ENCODE results near the gene FBN2.

FBN2 gene

GRCh38 chr5:128273736-128274135 is 264.3 kb downstream of the FBN2 start:
- TF ChIP-seq, protein P1, sequence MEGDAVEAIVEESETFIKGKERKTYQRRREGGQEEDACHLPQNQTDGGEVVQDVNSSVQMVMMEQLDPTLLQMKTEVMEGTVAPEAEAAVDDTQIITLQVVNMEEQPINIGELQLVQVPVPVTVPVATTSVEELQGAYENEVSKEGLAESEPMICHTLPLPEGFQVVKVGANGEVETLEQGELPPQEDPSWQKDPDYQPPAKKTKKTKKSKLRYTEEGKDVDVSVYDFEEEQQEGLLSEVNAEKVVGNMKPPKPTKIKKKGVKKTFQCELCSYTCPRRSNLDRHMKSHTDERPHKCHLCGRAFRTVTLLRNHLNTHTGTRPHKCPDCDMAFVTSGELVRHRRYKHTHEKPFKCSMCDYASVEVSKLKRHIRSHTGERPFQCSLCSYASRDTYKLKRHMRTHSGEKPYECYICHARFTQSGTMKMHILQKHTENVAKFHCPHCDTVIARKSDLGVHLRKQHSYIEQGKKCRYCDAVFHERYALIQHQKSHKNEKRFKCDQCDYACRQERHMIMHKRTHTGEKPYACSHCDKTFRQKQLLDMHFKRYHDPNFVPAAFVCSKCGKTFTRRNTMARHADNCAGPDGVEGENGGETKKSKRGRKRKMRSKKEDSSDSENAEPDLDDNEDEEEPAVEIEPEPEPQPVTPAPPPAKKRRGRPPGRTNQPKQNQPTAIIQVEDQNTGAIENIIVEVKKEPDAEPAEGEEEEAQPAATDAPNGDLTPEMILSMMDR (IDR thresholded peaks at IDR 0.05; ENCODE audit: low read depth, low read length, missing control alignments), result no peak
- H3K4me3 ChIP-seq (ENCODE audit: low read depth, low read length), result no peak overlapping the region
- DNase-seq (ENCODE audit: low read depth), result no peak

- TF ChIP-seq, protein P1 (IDR thresholded peaks at IDR 0.05; ENCODE audit: low read depth, low read length, missing control alignments), result no peak
- DNase-seq (ENCODE audit: low read depth), result no peak
- no peak overlapping the region for H3K4me3 ChIP-seq (ENCODE audit: low read depth, low read length)
These were observed 266.1 kb downstream of the FBN2 start for GRCh38 chr5:128271859-128272464.

DNA sequence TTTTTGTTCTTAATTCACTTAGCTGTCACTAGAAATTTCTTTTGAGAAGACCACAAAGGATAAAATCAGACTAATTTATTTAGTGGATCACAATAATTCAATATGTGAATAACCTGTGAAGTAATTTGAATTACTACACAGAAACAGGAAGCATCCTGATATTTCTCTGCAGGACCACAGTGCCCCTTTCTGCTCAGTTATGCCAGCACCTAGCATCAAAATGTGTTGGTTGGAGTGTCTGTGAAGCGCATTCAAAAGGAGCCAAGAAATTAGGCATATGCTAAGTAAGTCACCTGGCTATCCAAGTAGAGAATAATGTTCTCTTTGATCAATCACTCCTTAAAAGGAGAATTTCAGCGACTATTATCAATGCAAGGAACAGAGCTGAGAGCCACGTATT is 267.0 kb downstream of the FBN2 start:
- DNase-seq (ENCODE audit: low read depth), result no peak
- TF ChIP-seq, protein P1 (IDR thresholded peaks at IDR 0.05; ENCODE audit: low read depth, low read length, missing control alignments), result no peak
- no peak overlapping the region for H3K4me3 ChIP-seq (ENCODE audit: low read depth, low read length)

GRCh38 chr5:128264564-128265360 is 273.3 kb downstream of the FBN2 start:
- DNase-seq (ENCODE audit: low read depth), result no peak
- H3K4me3 ChIP-seq (ENCODE audit: low read depth, low read length), result no peak overlapping the region
- TF ChIP-seq, protein P1 (IDR thresholded peaks at IDR 0.05; ENCODE audit: low read depth, low read length, missing control alignments), result no peak

GRCh38 chr5:128263357-128263756 is 274.7 kb downstream of the FBN2 start:
- DNase-seq (ENCODE audit: low read depth), result no peak
- TF ChIP-seq, protein P1 (IDR thresholded peaks at IDR 0.05; ENCODE audit: low read depth, low read length, missing control alignments), result no peak
- H3K4me3 ChIP-seq (ENCODE audit: low read depth, low read length), result no peak overlapping the region

DNA sequence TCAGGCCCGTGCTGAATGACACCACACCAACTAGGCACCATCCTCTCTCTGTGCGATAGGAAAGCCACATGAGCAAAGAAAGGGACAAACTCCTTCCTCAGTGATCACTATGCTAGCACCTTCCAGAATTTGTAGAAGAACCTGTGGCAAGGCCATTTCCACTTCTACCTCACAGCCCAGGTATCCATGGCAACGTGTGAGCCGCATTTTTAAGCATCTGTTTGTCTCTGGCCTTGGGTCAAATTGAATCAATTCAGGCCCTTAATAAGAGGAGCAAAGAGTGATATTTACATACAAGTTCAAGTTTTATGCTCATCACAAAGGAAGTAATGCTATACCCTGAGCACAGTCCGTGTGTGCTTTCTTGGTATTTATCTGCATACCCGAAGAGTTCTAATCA is 275.1 kb downstream of the FBN2 start:
- TF ChIP-seq, protein P1 (IDR thresholded peaks at IDR 0.05; ENCODE audit: low read depth, low read length, missing control alignments), result no peak
- no peak overlapping the region for H3K4me3 ChIP-seq (ENCODE audit: low read depth, low read length)
- DNase-seq (ENCODE audit: low read depth), result no peak

Data from GM12864 (cell line).